ENCODE measurements around the gene DKKL1.
A peak's percentile ranks its signal among the peaks of the same experiment; 100 is the strongest.

Gene DKKL1

DNA sequence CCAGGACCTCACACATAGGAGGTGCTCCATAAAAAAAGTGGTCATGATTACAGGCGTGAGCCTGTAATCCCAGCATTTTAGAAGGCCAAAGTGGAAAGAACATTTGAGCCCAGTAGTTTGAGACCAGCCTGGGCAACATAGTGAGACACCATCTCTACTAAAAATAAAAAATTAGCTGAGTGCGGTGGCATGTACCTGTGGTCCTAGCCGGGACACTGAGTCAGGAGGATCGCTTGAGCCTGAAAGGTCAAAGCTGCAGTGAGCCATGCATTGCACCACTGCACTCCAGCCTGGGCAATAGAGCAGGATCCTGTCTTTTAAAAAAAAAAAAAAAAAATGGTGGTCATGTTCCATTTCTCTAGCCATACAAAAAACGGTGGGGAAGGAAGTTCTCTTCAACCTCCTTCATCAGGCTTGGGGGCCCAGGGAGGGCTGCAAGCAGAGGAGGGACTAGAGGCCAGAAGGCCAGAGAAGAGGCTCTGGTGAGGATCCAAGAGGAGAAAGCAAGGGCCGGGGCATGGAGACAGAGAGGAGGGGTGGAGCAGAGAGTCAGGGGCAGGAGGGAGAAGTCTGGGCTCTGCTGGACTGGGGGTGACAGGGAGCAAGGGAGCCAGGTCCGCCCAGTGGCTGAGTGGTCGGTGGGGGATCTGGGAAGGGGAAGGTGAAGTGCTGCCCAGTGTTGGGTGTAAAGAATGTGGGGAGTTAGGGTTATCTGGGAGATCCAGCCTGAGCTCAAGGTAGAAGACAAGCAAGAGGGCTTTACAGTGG lies 33.2 kb downstream of the DKKL1 start:
- no peak for DNase-seq (ENCODE audit: low read depth in 2 of 2)

DNA sequence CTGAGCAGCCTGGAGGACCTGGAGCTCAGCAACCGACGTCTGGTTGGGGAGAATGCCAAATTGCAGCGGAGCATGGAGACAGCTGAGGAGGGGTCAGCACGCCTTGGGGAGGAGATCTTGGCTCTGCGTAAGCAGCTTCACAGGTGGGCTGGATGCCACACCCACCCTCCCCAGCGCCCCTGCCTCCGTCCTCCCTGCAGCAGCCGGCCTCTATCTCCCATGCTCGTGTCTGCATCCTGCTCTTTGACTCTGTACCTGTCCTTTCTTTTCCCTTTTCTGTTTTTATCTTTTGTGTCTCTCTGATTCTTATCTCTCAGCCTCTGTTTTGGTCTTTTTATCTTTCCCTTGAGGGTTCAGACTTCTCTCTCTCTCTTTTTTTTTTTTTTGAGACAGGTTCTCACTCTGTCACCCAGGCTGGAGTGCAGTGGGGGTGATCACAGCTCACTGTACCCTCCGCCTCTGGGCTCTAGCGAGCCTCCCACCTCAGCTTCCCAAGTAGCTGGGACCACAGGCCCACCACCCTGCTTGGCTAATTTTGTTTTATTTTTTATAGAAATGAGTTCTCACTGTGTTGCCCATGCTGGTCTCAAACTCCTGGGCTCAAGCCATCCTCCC lies 34.4 kb downstream of the DKKL1 start:
- DNase-seq (ENCODE audit: low read depth in 2 of 2) = no peak

GRCh38 chr19:49398931-49399330 lies 35.3 kb downstream of the DKKL1 start:
- no peak for DNase-seq (ENCODE audit: low read depth in 2 of 2)

- no peak for DNase-seq (ENCODE audit: low read depth in 2 of 2)
Observed at GRCh38 chr19:49400029-49400428, 36.4 kb downstream of the DKKL1 start.

GRCh38 chr19:49403404-49404187 lies 39.9 kb downstream of the DKKL1 start:
- DNase-seq (ENCODE audit: low read depth in 2 of 2) = no peak

DNA sequence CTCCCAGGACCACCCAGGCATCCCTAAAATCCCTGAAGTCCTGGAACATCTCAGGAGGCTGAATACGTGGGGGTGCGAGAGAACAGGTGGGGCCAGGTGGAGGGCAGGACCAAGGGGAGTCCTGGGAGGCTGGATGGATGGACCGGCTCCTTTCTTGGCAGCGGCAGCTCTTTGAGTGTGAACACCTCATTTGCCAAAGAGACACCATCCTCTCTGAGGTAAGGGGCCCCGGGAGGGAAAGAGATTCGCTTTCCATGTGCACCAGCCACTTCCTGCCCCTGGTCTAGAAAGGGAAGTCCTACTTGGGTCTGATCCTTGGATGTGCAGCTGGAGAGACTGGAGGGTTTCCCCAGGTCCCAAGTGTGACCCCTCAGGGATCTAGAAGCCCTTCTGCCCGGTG lies 43.4 kb downstream of the DKKL1 start:
- DNase-seq (ENCODE audit: low read depth in 2 of 2) = no peak

DNA sequence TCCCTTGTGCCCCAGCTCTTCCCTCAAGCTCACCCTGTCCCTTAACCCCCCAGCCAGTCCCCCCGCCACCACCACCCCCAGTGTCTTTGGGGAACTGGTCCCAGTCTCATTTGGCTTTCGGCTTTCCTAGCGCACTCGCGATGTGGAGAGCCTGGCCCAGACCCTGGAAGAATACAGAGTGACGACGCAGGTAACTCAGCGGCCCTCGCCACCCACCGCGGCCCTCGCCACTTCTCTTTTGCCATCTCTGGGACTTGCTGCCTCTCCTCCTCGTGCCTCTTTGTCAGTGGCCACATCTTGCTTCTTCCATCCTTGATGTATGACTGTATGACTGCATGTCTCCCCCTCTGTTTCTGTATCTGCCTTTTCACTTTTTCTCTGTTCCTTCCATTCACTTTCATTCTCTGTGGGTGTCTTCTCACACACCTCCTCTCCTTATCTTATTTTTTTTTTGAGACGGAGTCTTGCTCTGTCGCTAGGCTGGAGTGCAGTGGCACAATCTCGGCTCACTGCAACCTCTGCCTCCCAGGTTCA lies 43.9 kb downstream of the DKKL1 start:
- DNase-seq (ENCODE audit: low read depth in 2 of 2) = no peak

DNA sequence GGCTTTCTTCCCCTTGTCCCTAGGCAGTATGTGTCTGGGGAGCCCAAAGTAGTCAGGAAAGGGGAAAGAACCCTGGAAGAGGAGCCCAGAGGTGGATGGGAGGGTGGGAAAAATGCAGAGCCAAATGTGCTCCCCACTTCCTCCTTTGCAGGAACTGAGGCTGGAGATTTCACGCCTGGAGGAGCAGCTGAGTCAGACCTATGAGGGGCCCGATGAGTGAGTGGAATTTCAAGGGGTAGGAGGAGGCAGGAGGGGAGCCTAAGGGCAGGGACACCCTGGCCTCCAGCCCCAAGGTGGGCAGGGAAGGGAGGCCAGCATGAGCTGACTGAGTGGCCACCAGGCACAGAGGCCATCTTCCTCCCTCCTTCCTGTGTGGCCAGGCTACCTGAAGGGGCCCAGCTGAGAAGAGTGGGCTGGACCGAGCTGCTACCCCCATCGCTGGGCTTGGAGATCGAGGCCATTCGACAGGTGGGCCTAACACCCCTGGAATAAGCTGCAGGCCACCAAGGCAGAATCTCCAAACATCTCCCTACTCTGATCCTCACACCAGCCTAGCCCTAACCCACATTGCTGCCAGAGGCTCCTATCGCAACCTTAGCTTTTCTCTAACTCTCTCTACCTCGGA lies 45.3 kb downstream of the DKKL1 start:
- no peak for DNase-seq (ENCODE audit: low read depth in 2 of 2)

DNA sequence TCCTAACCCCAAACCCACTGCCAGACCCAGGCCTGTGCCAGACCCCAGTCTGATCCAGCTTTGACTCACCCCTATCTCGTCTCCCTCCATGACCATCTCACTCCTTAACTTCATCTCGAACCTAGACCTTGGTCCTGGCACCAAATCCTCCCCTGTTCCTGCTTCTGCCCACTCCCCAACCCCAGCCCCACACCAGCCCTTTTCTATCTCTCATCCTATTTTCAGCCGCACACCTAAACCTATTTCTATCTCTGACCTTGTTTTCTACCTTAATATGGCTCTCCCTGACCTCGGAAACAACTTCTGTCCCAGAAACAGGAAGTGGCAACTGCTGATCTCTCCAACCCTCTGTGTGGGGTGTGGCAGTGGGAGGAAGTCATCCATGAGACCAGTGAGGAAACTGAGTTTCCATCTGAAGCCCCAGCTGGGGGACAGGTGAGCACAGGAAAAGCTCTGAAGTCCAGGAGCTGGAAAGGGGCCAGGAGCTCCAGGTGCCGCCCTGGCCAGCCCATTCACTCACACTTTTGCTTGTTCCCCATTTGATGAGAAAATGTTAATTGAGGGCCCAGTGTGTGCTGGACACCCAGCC lies 45.9 kb downstream of the DKKL1 start:
- no peak for DNase-seq (ENCODE audit: low read depth in 2 of 2)

- no peak for DNase-seq (ENCODE audit: low read depth in 2 of 2)
Observed at GRCh38 chr19:49411681-49412326, 48.1 kb downstream of the DKKL1 start.

GRCh38 chr19:49413348-49413747 lies 49.7 kb downstream of the DKKL1 start:
- DNase-seq (ENCODE audit: low read depth in 2 of 2) = no peak

- no peak for DNase-seq (ENCODE audit: low read depth in 2 of 2)
Observed at GRCh38 chr19:49414256-49414655, 50.6 kb downstream of the DKKL1 start.

DNA sequence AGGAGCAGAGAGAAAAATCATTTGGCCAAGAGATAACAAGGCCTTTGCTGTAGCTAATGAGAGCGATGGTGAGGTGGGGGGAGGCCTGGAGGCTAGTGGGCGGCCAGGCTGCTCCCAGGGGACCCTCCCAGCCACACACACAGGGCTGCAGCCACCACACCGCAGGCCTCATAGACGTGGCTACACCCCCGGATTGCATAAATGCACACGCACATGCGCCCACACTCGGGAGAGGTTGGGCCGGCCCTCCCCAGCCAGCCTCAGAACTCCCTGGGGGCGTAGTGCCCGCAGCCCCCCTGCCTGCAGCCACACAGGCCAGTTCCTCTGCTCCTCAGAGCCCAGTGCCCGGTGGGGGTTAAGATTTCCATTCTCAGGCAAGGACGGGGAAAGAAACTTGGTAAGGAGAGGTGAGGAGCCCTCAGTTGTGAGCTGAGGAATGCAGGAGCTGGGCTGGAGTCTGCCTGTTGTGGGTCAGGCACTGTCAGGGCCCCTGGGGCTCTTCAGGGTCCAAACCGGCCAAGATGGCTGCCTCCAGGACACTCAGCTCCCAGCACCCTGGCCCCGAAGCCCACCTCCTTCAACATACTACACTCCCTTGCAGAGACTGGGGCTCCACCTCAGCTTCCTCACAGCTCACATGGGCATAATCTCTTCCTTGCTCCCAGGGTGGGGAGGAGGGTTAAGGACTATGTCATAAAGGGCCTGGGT lies 51.6 kb downstream of the DKKL1 start:
- DNase-seq (ENCODE audit: low read depth in 2 of 2) = no peak

- no peak for DNase-seq (ENCODE audit: low read depth in 2 of 2)
Observed at GRCh38 chr19:49415810-49416200, 52.1 kb downstream of the DKKL1 start.

GRCh38 chr19:49417088-49417487 lies 53.4 kb downstream of the DKKL1 start:
- no peak for DNase-seq (ENCODE audit: low read depth in 2 of 2)

- no peak for DNase-seq (ENCODE audit: low read depth in 2 of 2)
Observed at GRCh38 chr19:49418511-49418910, 54.8 kb downstream of the DKKL1 start.

- DNase-seq (ENCODE audit: low read depth in 2 of 2) = no peak
Observed at GRCh38 chr19:49419173-49419572, 55.5 kb downstream of the DKKL1 start.

GRCh38 chr19:49420227-49420626 lies 56.5 kb downstream of the DKKL1 start:
- no peak for DNase-seq (ENCODE audit: low read depth in 2 of 2)

- peak in 1 of 2 donors; percentile 37 for DNase-seq (ENCODE audit: low read depth in 2 of 2)
Observed at GRCh38 chr19:49421039-49421877, 57.6 kb downstream of the DKKL1 start.

- no peak for DNase-seq (ENCODE audit: low read depth in 2 of 2)
Observed at GRCh38 chr19:49421878-49422202, 58.2 kb downstream of the DKKL1 start.

All from stimulated activated CD8-positive, alpha-beta memory T cell treated with anti-CD3 and anti-CD28 coated beads, Interleukin-15, amount 100 ng/mL, for 48 hours (primary cell).